ENCODE data around the gene SEC31A.

SEC31A gene

DNA sequence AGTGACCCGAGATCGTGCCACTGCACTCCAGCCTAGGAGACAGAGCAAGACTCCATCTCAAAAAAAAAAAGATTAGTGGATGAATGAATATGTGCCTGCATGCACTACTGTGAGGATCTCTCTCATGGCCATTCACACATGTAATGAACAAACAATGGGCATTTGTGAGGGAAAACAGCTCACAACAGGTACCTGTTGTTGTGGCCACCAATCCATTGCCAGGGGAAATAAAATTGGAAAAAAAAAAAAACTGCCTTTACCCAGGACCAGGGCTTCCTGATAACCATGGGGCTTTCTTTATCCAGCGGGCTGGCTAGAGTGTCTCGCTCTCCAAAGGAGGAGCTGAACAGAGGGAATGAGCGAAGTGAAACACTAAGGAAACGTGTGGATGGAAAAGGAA lies 99.8 kb downstream of the SEC31A start:
- DNase-seq = no peak

DNA sequence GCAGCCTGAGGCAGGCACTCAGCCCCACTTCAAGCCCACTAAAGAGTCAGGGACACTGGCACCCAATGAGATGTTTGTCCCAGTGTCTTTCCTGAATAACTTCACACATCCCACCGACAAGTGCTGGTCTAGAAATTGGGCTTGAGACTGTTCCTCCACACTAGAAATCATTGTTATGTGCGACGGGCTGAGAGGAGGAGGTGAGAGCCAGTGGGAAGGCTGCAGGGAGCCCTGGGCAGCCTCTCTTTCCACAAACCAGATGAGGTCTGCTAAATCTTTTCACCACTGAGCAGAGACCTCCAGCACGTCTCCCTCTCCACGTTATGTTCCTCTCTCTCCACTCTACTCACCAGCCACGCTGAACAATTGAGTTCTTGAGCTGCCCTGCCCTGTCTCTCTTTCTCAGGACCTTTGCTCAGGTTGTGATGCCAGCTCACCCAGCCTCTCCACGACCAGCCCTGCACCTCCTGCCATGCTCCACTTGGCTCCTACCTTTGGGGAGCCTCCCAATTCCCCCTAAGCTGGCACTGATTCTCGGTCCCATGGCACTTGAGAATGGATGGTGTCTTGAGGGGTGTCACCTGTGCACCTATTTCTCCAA lies 100.8 kb downstream of the SEC31A start:
- no peak for DNase-seq

DNA sequence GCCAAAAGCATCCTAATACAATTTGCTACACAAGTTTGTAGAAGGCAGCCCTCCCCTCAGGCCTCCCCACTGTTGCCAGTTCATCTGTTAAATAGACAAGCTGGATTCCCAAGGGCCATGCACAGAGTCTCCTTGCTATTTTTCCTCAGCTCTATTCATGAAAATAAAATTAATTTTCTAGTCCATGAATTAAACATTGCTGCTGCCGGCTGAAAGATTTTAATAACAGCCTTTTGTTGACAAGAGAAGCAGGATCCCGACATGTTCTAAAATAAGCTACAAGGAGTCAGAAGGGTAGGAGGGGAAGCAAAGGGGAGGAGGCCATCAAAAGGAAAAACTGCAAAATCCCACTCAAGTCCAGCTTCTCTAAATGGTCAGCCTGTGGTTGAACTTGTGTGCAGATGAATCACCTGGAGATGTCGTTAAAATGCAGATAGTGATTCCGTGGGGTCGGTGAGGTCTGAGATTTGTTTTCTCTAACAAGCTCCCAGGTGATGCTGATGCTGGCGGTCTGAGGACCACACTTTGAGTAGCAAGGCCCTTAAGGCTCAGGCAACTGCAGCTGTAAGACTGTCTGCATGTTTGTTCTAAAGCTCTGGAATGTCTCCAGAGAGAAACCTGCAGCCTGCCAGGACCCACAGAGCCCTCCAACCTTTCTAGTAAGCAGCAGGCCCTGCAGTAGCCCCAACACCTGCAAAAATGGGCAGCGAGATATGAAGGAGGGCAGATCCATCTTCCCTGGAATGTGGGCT lies 101.8 kb downstream of the SEC31A start:
- DNase-seq = no peak

DNA sequence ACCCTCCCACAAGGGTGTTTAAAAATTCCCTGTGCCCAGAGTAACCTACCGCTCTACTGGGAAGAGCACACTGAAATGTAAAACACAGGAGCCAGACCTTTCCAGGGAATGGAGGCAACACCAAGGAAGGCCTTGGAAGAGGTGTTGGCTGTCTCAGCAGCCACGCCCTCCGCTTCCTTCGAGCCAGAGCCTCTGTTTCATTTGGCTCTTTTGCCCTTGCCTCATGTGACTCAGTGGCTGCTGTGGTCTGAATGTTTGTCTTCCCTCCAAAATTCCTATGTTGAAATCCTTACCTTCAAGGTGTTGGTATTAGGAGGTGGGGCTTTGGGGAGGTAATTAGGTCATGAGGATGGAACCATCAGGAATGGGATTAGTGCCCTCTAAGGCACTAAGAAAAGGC lies 103.6 kb downstream of the SEC31A start:
- DNase-seq = no peak

DNA sequence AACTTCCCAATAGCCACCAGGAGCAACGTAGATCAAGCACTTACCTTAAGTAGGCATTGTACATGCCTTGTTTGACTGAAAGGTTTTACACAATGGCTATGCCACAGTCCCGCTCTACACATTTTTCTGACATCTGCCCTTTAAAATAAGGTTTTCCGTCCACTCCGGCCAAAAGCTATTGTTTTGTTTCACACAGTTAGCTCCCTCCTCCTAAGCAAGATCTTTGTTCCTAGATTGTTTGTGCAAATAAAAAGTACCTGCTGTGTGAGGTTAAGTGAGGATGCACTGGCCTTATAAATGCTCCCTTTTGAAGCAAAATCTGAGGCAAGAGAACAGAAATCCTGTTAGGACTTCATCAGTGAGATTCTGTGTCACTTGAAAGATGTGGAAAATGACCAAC lies 104.1 kb downstream of the SEC31A start:
- no peak for DNase-seq

DNA sequence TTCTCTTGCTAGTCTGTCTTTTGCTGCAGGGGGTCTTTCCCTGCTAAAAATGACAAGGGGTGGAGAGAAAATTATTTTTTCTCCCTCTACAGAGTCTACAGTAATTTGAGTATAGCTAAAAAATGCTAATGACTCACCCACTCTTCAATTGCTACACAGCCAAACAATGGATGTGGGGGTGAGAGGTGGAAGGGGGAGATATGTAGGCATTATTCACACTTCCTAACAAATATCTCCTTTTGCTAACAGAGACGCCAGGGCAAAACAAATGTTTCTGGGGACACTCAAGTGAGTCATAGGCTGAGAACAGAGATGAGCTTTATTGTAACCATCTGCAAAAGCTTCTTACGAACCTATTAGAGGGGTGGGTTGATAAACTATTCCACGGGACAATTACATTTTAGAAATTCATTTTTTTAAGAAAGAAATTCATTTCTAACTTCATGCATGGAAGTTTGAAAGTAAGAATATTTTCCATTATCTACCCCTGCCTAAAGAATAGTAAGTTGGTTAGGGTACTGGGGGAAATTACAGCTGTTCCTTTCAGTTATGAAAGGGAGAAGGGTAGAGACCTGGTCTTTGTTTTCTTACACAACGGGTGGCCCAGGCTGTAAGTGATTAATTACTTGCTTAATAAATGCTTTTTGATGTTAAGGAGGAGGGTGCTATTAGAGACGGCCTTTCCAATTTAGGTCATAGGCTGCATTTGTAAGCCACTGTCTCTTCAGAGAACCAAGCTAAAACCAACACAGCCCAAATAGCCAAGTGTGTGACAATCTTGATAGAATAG lies 105.1 kb downstream of the SEC31A start:
- DNase-seq = no peak

DNA sequence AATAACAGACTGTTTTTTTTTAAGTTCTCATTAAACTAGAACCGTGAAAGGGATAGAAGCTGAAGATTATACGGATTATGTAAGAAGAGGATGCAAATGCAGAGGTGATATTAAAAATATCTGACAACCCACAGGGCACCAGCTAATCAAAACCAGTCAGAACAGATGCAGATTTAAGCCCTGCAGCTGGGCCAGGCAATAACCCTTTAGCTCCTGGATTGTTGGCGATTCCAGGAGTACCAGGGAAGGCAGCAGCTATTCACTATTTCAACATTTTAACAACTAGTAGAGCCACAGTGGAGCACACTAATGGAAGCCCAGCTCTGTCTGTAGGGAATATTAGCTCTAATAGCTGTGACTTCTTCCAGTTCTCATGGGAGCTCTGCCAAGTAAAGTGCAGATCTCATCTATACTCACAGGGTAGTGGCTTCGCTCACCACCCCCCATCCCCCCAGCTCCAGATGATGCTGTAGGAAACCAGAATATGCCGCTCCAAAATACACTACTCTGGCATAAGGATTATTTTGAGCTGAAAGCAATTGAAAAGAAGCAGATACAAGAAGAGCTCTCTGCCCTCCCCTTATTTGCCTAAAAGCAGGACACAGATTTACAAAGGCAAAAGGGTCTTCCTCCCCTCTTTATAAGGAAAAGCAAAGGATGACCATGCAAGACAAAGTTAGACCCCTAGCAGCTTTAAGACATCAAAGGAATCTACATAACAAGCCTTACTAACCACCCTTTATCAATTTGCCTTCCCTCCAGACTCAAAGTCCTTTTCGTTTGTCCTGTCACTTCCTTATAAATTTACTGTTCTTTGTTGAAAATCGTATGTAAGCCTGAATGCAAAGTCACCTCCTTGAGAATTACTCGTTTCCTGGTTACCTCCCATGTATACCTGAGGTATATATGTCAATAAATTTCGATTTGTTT lies 106.0 kb downstream of the SEC31A start:
- no peak for DNase-seq

DNA sequence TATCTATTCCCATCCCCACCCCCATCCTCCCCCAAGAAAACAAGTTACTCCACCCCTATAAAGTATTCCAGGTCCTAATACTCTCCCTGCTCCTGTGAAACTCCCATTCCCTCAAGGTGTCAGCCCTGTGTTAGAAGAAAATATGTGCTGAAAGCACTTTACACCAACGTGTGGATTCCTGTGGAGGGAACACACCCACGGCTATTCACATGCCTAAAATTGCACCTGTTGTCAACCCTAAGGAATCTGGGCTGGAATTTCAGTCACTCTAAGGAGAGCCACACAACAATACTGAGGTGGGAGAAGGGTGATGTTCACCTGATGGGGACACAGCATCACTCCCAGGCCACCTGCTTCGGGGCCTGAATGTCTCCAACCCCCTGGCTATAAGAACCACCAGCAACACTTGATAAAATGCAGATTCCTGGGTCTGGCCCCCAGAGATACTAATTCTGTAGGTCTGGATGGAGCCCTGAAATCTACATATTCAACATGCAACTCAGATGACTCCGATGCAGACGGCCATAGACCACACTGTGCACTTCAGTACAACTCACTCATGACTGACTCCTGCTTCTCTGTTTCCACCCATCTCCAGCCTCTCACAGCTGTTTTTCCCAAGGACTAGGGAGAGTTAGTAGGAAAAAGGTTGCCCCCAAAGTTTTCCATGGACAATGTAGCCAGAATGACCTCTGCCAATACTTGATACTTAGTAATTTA lies 108.2 kb downstream of the SEC31A start:
- no peak for DNase-seq

DNA sequence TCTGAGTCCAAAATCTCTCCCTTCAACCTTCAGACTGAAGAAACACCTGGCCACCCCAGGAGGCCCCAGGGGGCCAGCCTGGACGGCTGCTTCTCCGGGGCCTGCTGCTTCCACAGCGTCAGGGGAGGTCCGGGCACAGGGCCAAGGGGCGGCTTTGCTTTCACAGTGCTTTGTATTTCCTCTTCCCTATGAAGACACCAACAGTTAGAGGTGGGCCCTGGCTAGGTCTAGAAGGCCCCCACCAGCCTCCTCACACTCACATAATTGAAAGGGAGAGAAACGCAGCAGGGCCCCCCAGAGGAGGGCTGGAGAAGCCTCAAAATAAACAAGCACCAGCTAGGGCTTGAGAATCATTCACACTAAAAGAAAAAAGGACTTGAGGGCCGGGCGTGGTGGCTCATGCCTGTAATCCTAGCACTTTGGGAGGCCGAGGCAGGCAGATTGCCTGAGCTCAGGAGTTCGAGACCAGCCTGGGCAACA lies 110.2 kb downstream of the SEC31A start:
- no peak for DNase-seq

DNA sequence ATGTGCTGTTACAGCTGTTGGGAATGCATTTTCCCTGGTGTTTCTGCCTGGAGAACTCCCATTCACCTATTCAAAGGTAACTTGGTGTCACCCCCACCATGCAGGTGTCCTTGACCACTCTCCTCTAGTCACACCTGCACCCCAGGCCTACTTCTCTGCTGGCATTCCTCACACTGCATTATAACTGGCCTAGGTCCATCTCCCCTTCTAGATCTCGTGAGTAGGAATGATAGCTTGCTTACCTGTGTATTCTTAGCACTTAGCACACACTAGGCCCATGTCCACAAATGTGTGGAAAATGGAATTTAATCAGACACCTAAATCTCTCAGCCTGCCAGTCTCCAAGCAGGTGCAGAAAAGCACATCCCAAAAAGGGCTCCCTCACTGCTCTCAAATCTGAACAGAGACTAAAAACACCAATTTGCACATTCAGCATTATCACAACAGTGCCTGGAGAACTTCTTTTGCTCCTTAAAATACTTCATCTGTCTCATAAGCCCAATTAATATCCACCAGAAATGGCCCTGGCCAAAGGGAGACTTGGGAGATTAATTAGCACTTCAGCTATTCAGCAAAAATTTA lies 110.7 kb downstream of the SEC31A start:
- DNase-seq = no peak

DNA sequence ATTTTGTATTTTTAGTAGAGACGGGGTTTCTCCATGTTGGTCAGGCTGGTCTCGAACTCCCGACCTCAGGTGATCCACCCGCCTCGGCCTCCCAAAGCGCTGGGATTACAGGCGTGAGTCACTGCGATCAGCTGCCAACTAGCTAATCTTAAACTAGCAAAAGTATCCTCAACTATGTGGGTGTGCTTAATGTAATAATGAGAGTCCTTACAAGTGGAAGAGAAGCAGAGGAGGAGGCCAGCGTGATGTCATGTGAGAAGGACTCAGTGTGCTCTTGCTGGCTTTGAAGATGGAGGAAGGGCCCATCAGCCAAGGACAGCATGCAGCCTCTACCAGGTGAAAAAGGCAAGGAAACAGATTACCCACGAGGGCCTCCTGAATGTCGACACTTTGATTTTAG lies 111.9 kb downstream of the SEC31A start:
- no peak for DNase-seq

DNA sequence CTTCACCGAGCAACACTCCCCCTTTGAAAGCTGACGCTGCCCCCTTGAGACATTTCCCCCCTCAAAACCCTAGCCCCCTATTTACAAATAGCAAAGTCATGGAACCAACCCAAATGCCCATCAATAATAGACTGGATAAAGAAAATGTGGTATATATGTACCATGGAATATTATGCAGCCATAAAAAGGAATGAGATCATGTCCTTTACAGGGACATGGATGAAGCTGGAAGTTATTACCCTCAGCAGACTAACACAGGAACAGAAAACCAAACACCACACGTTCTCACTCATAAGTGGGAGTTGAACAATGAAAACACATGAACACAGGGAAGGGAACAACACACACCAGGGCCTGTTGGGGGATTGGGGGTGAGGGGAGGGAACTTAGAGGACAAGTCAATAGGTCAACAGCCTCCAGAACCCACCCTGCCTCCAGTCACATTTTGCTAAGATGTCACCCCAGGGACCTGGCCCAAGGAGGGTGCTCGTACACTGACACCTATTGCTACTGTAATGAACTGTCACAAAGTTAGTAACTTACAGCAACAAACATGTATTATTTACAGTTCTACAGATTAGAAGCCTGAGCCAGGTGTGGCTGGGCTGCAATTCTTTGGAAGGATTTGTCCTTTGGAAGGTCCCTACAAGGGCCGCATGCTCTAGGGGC lies 113.0 kb downstream of the SEC31A start:
- no peak for DNase-seq

DNA sequence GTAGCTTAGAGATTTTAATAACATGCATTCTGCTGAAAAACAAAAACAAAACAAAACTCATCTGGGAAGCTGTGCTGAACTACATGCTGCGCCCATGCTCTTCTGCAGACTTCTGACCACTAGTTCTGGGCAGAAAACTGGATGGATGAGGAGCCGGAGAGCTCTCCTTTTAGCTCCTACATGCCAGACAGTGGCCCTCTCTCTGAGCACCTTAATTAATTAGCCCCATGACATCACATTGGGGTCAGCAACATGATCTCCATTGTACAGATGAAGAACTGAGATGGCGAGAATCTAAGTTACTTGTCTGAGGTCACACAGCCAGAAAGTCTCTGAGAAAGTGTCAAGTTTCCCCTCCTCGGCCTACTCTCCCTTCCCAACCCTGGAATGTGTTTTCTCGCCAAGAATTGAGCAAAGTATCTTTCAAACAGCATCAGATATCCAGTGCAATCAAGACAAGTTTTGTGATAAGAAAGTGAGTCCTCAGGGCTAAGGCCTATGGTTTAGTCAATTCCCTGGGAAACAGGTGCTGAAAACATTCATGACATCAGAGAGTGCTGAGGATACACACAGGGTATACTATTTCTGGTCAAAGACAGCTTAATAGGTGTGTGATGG lies 113.9 kb downstream of the SEC31A start:
- DNase-seq = no peak

DNA sequence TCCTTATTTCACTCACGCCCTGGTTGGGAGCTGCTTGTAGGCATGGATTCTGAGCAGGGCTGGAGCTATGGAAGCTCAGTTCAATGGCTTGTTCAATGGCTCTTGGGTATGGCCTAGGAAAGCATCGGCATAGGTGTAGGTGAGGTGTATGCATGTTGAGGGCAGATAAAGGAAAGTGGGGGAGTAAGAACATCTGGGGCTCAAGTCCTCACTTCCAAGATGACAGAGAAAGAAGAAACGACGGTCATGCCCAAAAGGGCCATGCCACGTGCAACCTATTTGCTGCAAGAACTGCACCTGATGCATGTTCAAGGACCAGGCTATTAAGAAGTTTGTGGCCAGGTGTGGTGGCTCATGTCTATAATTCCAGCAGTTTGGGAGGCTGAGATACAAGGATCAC lies 115.7 kb downstream of the SEC31A start:
- no peak for DNase-seq

DNA sequence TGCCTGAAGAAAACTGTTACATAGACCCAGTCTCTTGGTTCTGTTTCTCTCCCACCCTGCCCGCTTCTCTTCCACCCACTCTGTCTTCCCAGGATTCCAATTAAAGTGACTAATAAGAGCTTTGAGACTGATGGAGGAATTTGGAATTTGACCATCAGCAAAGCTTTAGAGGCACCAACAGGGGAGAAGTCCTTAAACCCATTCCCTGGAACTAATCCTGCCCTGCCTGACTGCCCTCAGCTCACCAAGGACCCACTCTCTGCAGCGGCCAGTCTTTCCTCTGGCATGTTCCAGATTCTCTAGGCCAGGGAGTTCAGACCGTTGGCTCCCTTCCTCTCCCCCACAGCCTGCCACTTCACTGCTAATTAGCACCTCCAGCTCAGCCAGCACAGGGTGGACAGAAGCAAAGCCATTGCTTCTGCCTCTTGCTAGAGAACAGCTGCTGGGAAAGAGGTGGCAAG lies 116.2 kb downstream of the SEC31A start:
- no peak for DNase-seq

DNA sequence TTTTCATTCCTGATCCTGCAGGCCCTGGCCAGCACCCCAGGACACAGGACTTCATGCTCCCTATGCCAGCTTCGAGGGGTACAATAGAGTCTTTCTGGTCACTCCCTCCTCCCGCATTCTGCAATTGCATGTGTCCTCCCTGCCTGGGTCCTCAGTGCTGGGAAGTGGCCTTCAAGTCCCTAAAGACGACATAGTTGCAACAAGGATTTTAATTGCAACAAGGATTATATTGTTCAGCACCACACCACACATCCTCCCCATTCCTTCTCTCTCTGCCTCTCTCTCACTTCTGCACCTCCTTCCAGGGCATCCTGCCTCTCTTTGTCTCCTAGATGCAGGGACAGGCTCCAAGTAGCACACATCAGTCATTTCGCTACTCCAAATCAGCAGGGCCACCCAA lies 117.9 kb downstream of the SEC31A start:
- no peak for DNase-seq

DNA sequence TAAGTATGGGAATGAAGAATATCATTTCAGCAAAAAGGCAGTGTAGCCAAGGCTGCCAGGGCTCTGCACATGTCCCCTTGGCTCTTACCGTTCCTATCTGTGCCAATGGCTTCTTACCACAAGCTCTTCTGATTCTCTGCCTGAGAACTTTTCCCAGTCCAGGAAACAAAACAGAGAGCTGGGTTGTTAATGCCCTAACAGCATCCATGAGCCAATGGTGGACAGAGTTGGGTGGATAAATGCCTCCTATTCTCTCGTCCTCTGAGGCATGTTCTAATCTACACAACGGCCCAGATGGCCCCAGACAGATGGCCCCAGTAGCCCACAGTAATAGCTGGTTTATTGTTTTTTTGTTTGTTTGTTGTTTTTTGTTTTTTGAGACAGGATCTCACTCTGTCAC lies 120.3 kb downstream of the SEC31A start:
- no peak for DNase-seq

All from activated naive CD4-positive, alpha-beta T cell treated with Interleukin-2 at 50 U/mL for 16 hours (primary cell).